Cardiac fibroblast (primary cell): ENCODE measurements around the gene TMX4.
"Not testable (repeated sequence)": the region's sequence is repeated elsewhere in the genome, so short reads cannot be mapped to it uniquely, and the experiment has no call there.

Source experiments
- DNase-seq, 2 donors: peaks; one replicate each; pipeline versions ENCODE4 v3.0.0 to v3.0.0-alpha.2; 2010; ENCODE audit warnings: low read depth in 2 of 2
- H3K4me3 ChIP-seq, 2 donors: replicated peaks in 1 of 2; 1 replicate in 1 of 2; 2 replicates in 1 of 2; pipeline ENCODE4 v1.5.1; 2011; ENCODE audit warnings: low read depth in 2 of 2, low read length in 2 of 2, mild to moderate bottlenecking in 2 of 2, moderate library complexity in 1 of 2
- TF ChIP-seq, protein P1 (sequence below): IDR thresholded peaks from one replicate; pipeline ENCODE4 v1.5.1; 2011; ENCODE audit warnings: low read depth, mild to moderate bottlenecking, low read length, inconsistent platforms

Gene TMX4

DNA sequence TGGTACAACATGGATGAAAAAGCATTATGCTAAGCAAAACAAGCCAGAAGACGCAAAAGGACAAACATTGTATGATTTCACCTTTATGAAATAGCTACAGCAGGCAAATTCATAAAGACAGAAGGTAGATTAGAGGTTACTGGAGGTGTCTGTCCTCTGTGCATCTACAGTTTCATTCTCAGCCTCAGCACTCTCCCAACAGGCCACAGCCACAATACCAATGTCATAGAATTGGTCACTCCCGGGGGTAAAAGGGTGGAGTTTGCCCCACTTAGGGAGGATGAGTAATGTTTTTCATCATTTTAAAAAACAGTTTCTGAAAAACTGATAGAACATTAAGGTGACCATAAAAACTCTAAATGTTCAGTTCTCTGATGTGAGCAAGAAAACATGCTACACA, 17.2 kb upstream of the TMX4 start:
- TF ChIP-seq, protein P1, sequence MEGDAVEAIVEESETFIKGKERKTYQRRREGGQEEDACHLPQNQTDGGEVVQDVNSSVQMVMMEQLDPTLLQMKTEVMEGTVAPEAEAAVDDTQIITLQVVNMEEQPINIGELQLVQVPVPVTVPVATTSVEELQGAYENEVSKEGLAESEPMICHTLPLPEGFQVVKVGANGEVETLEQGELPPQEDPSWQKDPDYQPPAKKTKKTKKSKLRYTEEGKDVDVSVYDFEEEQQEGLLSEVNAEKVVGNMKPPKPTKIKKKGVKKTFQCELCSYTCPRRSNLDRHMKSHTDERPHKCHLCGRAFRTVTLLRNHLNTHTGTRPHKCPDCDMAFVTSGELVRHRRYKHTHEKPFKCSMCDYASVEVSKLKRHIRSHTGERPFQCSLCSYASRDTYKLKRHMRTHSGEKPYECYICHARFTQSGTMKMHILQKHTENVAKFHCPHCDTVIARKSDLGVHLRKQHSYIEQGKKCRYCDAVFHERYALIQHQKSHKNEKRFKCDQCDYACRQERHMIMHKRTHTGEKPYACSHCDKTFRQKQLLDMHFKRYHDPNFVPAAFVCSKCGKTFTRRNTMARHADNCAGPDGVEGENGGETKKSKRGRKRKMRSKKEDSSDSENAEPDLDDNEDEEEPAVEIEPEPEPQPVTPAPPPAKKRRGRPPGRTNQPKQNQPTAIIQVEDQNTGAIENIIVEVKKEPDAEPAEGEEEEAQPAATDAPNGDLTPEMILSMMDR: no peak
- DNase-seq: no peak
- no peak overlapping the region for H3K4me3 ChIP-seq

GRCh38 chr20:8033151-8033841, 13.7 kb upstream of the TMX4 start:
- TF ChIP-seq, protein P1: no peak
- no peak overlapping the region for H3K4me3 ChIP-seq
- no peak for DNase-seq

- no peak for DNase-seq
- TF ChIP-seq, protein P1: no peak
- no peak overlapping the region for H3K4me3 ChIP-seq
Measured at GRCh38 chr20:8032499-8032898, 12.9 kb upstream of the TMX4 start.

- not testable (repeated sequence) for DNase-seq, H3K4me3 ChIP-seq
Measured at GRCh38 chr20:8031539-8031938, 12.0 kb upstream of the TMX4 start.

DNA sequence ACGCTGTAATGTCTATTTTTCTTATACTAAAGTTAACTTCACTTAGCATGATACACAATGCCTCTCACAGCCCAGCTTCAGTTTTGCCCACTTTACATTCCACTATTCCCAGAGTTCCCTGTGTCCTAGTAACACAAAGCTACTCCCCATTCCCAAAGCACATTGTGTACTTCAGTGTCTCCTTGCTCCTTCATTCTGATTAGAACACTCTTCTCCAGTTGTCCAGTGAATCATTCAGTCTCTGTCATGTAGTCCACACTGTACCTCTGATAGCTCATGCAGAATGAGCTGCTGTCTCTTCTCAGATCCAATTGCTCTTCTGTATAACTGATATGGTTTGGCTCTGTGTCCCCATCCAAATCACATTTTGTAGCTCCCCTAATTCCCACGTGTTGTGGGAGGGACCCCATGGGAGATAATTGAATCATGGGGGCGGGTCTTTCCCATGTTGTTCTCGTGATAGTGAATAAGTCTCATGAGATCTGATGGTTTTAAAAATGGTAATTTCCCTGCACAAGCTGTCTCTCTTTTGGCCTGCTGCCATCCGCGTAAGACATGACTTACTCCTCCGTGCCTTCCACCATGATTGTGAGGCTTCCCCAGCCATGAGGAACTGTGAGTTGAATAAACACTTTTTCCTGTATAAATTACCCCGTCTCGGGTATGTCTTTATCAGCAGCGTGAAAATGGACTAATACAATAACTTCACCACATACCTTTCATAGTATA, 2.1 kb upstream of the TMX4 start:
- DNase-seq: peak in 1 of 2 donors; percentile 46
- TF ChIP-seq, protein P1: no peak
- no peak overlapping the region for H3K4me3 ChIP-seq

GRCh38 chr20:8020314-8021079, 936 bp upstream of the TMX4 start:
- no peak overlapping the region for H3K4me3 ChIP-seq
- TF ChIP-seq, protein P1: no peak

DNA sequence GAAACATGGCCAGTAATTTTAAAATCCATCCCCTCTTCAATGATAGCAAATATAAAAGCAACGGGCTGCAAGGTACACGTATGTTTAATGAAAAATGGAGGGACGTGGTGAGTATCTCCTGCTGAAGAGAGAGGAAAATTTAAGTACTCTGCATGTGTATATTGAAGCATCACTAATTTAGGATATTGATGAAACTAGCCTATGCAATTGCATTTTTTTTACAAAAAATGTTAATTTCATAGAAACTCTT, 362 bp upstream of the TMX4 start:
- no peak for DNase-seq
- TF ChIP-seq, protein P1: no peak
- H3K4me3 ChIP-seq: peak overlapping the region; percentile 62 to 81

More at GRCh38 chr20:8020314-8021079, 936 bp upstream of the TMX4 start:
- no peak for DNase-seq
